Measurements from ENCODE around the gene NBEA. TPM values are rescaled to one million over a fixed set of nuclear protein-coding genes. Genes with fewer than 3 reads are reported as not detected.
A peak's percentile ranks its signal among the peaks of the same experiment; 100 is the strongest.

The NBEA gene
- total RNA-seq, 8 experiments from 2014 or later = 2.8 to 45.7 (median 31.8) TPM

DNA sequence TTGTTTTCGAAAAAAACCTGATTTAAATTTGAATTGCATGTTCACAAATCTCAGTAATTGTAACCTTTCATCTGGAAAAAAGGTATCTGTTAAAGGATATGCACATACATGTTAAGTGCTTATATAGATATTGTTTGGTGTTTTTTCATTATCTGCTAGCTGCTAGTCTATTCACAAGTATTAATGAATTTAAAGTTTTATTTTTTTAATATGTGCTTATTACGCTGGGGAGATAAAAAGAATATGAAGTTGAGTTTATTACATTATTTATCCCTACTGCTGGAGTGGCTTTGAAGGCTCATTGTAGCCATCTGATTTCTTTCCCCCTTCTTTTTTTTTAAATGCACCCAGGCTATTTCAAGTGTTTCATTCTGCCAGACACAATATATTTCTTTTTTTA is 538.3 kb downstream of the NBEA start:
- H3K4me1 ChIP-seq (replicated peaks in 1 of 2) = peaks cover 5 to 6% of the 10 kb centered on the region in 2 donors
- in situ Hi-C loops (cut with MboI; ENCODE audit: low pct_unique_long_range_greater_than_20kb in 2 of 9, low sequenced_read_pairs in 9 of 9, unreplicated experiment in 9 of 9) = loop anchor here in 1 of 9 experiments (25.0 kb wide), 1 partner anchor 268 kb away; no protein-coding TSS in a partner anchor
- 13 to 94% (median 81%) methylated on average over 2 of the region's 2 CpGs for WGBS, 10 experiments
- no peak overlapping the region for H3K4me3 ChIP-seq
- no peak for ATAC-seq (replicated peaks in 6 of 8)
- no peak overlapping the region for H3K27ac ChIP-seq

DNA sequence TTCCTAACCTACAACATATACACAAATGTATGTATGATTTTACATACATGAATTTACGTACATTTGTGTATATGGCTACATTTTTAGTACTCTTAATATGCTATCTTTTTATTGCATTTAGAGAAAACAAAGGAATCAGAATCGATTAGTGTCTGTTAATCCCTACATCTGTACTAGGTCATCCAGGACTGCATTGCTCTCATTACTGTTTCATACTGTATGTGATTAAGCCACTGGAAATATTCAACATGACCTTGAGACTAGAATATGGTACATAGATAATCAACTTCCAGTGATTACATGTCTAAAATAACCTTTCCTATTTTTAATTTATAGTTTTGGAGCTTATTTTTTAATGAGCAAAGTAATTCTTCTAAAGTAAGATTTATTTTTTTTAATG is 539.7 kb downstream of the NBEA start:
- no peak overlapping the region for H3K27ac ChIP-seq
- no peak for ATAC-seq (replicated peaks in 6 of 8)
- WGBS, 10 experiments = 33 to 100% (median 86%) methylated on average over 1 to 2 of the region's 2 CpGs
- no peak overlapping the region for H3K4me3 ChIP-seq
- in situ Hi-C loops (cut with MboI; ENCODE audit: low pct_unique_long_range_greater_than_20kb in 2 of 9, low sequenced_read_pairs in 9 of 9, unreplicated experiment in 9 of 9) = loop anchor here in 1 of 9 experiments (25.0 kb wide), 1 partner anchor 269 kb away; no protein-coding TSS in a partner anchor
- peaks cover under 1 to 6% of the 10 kb centered on the region in 2 donors for H3K4me1 ChIP-seq (replicated peaks in 1 of 2)

DNA sequence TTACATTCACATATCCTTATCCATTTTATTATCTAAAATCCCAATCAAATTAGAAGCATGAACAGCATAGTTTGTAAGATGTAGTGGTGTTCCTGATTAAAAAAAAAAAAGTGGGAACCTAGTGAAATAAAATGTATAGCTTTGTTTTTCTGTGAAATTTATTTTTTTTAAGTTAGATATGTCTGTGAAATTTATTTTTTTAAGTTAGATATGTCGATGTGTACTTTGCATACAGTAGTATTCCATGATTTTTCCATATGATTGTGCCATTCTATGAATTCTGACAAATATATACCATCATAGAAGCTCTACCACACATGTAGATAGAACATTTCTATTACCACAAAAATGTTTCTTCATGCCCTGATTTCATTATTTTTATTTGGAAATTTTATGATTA is 540.5 kb downstream of the NBEA start:
- WGBS, 10 experiments = 9 to 89% (median 75%) methylated on average over 1 of the region's 1 CpG; no CpG with 5 or more reads in 1 of the 10 experiments
- H3K4me3 ChIP-seq = no peak overlapping the region
- in situ Hi-C loops (cut with MboI; ENCODE audit: low pct_unique_long_range_greater_than_20kb in 2 of 9, low sequenced_read_pairs in 9 of 9, unreplicated experiment in 9 of 9) = loop anchor here in 1 of 9 experiments (25.0 kb wide), 1 partner anchor 270 kb away; no protein-coding TSS in a partner anchor
- H3K4me1 ChIP-seq (replicated peaks in 1 of 2) = peaks cover 0 to 6% of the 10 kb centered on the region in 2 donors
- no peak overlapping the region for H3K27ac ChIP-seq
- ATAC-seq (replicated peaks in 6 of 8) = no peak

DNA sequence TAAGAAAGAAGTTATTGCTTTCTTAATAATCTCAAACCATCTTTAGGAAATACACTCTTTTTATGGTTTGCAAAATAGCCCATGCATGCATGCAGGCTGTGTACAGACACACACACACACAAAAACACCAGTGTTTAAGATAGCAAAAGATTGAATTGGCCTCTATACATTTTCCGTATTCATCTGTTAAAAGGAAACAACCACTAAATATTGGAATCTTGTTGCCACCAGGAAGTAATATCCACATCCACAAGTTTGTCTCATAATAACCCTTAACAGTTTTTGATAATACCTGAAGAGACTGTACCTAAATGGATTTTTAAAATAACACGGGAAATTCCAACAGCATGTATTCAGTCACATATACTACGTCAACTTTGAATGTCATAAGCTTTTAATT is 541.7 kb downstream of the NBEA start:
- WGBS, 10 experiments = 44 to 100% (median 77%) methylated on average over 1 to 3 of the region's 3 CpGs; no CpG with 5 or more reads in 2 of the 10 experiments
- H3K27ac ChIP-seq = no peak overlapping the region
- ATAC-seq (replicated peaks in 6 of 8) = no peak
- in situ Hi-C loops (cut with MboI; ENCODE audit: low pct_unique_long_range_greater_than_20kb in 2 of 9, low sequenced_read_pairs in 9 of 9, unreplicated experiment in 9 of 9) = loop anchor here in 1 of 9 experiments (25.0 kb wide), 1 partner anchor 271 kb away; no protein-coding TSS in a partner anchor
- no peak overlapping the region for H3K4me3 ChIP-seq
- H3K4me1 ChIP-seq (replicated peaks in 1 of 2) = peaks cover 0 to 6% of the 10 kb centered on the region in 2 donors

DNA sequence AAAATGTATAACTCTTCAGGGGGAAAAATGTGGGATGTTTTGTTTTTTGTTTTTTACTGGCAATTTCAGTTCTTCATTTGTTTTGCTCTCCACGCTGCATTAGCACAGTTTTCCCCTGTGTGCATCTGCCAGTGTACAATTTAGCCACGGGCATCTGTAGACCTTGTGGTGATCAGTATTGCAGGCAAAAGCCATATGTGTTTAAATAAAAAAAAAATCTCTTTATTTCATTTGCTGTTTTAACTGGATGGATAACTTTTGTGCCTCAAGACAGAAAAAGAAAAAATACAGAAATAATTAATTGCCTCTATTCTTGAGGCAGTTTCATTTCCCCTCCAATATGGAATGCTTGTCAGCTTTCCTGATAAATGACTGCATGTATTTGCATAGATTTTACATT is 542.3 kb downstream of the NBEA start:
- WGBS, 10 experiments = 0 to 82% (median 76%) methylated on average over 1 to 2 of the region's 2 CpGs; no CpG with 5 or more reads in 2 of the 10 experiments
- in situ Hi-C loops (cut with MboI; ENCODE audit: low pct_unique_long_range_greater_than_20kb in 2 of 9, low sequenced_read_pairs in 9 of 9, unreplicated experiment in 9 of 9) = loop anchor here in 1 of 9 experiments (25.0 kb wide), 1 partner anchor 272 kb away; no protein-coding TSS in a partner anchor

DNA sequence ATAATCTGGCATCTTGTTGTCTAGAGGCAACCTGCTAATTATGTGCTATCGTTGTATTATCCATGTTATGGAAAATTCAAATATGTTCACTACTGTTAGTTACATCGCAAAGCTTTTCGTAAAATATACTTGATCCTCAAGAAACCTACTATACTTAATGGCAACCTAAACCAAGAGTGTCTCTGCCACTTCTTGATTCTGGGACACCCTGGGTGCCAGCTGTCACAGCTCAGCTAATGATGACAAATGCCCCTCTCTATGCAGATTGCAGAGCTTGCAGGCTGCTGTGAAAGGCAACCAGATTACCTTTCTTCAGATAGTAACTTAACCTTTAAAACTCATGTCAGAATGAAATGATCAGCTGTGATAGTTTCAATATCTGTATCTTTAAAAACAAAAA is 543.4 kb downstream of the NBEA start:
- Histone ChIP-seq H3K4me1 (replicated peaks in 1 of 2) (no peaks in the 10 kb centered on the region), H3K4me3 (no peak overlapping the region), H3K27ac (no peak overlapping the region)
- ATAC-seq (replicated peaks in 6 of 8) = no peak
- 69 to 100% (median 95%) methylated on average over 1 to 3 of the region's 3 CpGs for WGBS, 10 experiments
- in situ Hi-C loops (cut with MboI; ENCODE audit: low pct_unique_long_range_greater_than_20kb in 2 of 9, low sequenced_read_pairs in 9 of 9, unreplicated experiment in 9 of 9) = loop anchor here in 1 of 9 experiments (25.0 kb wide), 1 partner anchor 273 kb away; no protein-coding TSS in a partner anchor

More for the DNA sequence above, 542.3 kb downstream of the NBEA start:
- Histone ChIP-seq H3K27ac (no peak overlapping the region), H3K4me1 (replicated peaks in 1 of 2) (no peaks in the 10 kb centered on the region), H3K4me3 (no peak overlapping the region)
- ATAC-seq (replicated peaks in 6 of 8) = no peak

DNA sequence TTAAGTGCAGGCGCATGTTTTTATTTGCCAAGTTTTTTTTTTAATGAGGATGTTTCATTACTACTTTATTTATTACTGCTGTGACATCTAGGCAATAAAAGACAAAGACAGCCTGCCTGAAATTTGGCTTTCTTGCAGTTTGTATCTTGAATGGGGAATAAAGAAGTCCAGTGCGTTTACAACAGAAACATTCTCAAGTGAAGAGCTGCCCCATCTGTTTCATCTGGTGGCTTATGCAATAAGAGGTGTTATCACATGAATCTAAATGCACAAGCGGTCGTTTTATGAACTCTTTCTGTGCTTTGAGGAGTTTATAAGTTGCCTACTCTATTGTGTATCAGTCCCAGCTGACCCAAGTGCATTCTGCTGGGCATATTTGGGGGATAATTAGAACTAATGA is 547.0 kb downstream of the NBEA start:
- no peak overlapping the region for H3K27ac ChIP-seq
- in situ Hi-C loops (cut with MboI; ENCODE audit: low pct_unique_long_range_greater_than_20kb in 2 of 9, low sequenced_read_pairs in 9 of 9, unreplicated experiment in 9 of 9) = loop anchor here in 1 of 9 experiments (25.0 kb wide), 1 partner anchor 277 kb away; no protein-coding TSS in a partner anchor
- WGBS, 10 experiments = 33 to 71% (median 60%) methylated on average over 1 to 4 of the region's 4 CpGs; no CpG with 5 or more reads in 1 of the 10 experiments
- peak in 2 of 8 experiments; percentile 27 to 37 for ATAC-seq (replicated peaks in 6 of 8)
- H3K4me3 ChIP-seq = no peak overlapping the region
- no peaks in the 10 kb centered on the region for H3K4me1 ChIP-seq (replicated peaks in 1 of 2)

DNA sequence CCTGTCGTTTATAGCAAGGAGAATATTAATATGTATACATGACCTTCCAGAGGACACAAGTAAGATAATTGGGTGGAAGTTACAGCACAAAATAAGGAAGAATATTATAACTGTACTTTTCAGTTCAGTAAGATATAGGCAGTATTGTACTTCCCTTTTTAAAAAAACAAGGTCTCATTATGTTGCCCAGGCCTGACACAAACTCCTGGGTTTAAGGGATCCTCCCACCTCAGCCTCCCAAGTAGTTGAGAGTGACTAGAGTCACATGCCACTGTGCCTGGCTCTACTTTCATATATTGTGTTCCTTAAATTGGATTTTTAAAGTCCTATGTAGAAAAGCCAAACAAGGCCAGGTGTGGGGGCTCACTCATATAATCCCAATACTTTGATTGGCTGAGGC is 553.9 kb downstream of the NBEA start:
- 0 to 100% (median 86%) methylated on average over 1 of the region's 1 CpG; no CpG with 5 or more reads in 3 of the 10 experiments for WGBS, 10 experiments
- no peak for ATAC-seq (replicated peaks in 6 of 8)
- in situ Hi-C loops (cut with MboI; ENCODE audit: low pct_unique_long_range_greater_than_20kb in 2 of 9, low sequenced_read_pairs in 9 of 9, unreplicated experiment in 9 of 9) = loop anchor here in 1 of 9 experiments (25.0 kb wide), 1 partner anchor 284 kb away; no protein-coding TSS in a partner anchor
- H3K27ac ChIP-seq = no peak overlapping the region
- H3K4me3 ChIP-seq = no peak overlapping the region
- H3K4me1 ChIP-seq (replicated peaks in 1 of 2) = peaks cover 14 to 20% of the 10 kb centered on the region in 2 donors

DNA sequence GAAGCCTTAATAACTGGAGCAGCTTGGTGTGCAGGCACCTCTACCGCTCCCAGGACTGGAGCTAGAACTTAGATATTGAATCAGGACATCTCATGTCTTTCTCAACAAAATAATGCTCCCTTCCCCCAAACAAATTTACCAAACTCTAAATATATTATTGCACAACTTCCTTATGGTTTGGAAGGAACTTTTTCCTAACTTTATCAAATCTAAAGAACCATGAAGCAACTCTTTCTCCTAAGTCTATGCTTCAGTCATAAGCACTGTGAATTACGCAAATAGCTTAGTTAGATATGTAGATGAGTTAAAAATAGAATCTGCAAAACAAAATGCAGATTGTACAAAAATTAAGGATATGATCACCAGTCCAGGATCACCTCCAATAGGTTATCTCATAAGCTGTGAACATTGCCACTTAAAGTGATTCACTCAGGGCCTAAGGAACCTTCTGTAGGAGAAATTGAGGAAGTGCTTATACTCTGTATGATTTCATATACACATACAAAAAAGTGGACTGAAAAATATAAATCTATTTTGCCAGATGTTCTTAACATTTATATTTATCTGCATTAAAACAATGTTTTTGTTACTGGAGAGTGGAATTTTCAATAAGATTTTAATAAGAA is 554.8 kb downstream of the NBEA start:
- WGBS, 10 experiments = 88 to 100% (median 100%) methylated on average over 1 to 2 of the region's 2 CpGs
- Histone ChIP-seq H3K4me3 (no peak overlapping the region), H3K27ac (no peak overlapping the region), H3K4me1 (replicated peaks in 1 of 2) (peaks cover 17 to 20% of the 10 kb centered on the region in 2 donors)
- in situ Hi-C loops (cut with MboI; ENCODE audit: low pct_unique_long_range_greater_than_20kb in 2 of 9, low sequenced_read_pairs in 9 of 9, unreplicated experiment in 9 of 9) = loop anchor here in 1 of 9 experiments (25.0 kb wide), 1 partner anchor 285 kb away; no protein-coding TSS in a partner anchor
- no peak for ATAC-seq (replicated peaks in 6 of 8)

DNA sequence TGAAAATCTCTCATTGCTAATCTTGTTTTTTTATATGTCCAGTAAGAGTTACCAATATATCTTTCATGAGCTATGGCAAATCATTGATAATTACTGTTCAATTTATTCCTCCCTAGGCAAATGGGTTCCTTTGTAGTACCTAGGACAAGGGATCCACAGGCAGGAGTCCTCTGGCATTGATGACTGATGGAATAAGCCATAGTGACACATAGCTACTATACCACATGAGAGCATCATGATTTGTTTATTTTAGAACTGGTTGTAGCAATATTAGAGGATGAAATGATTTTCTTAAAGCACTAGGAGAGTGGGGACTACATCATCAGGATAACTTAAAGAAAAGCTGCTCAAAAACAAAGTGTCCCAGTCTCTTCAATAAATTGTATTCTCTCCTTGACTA is 556.2 kb downstream of the NBEA start:
- no peak overlapping the region for H3K4me3 ChIP-seq
- H3K4me1 ChIP-seq (replicated peaks in 1 of 2) = peaks cover 17 to 20% of the 10 kb centered on the region in 2 donors
- H3K27ac ChIP-seq = no peak overlapping the region
- ATAC-seq (replicated peaks in 6 of 8) = no peak
- in situ Hi-C loops (cut with MboI; ENCODE audit: low pct_unique_long_range_greater_than_20kb in 2 of 9, low sequenced_read_pairs in 9 of 9, unreplicated experiment in 9 of 9) = loop anchor here in 1 of 9 experiments (25.0 kb wide), 1 partner anchor 286 kb away; no protein-coding TSS in a partner anchor

DNA sequence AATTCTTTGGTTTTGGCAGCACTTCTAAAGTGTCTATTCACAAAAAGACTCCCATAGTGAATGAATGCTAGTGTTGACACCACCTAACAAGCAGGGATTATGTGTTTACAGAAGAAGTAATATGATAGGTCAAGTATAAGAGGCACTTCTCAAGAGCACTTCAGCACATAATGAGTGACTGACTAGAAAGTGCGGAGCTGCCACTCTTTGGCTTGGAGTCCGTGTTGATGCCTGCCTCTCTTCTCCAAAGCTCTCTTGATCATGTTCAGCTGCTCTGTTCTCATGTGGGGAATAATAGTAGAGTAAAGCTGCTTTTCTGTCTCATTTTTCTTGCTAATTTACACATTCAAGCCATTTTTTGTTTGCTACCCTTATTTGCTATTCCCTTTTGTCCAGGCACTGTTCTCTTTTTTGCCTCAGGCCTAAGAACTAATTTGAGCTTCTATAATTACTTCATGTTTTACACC is 557.2 kb downstream of the NBEA start:
- Histone ChIP-seq H3K4me3 (no peak overlapping the region), H3K4me1 (replicated peaks in 1 of 2) (peaks cover 17 to 20% of the 10 kb centered on the region in 2 donors), H3K27ac (no peak overlapping the region)
- peak in 2 of 8 experiments; percentile 6 to 45 for ATAC-seq (replicated peaks in 6 of 8)
- in situ Hi-C loops (cut with MboI; ENCODE audit: low pct_unique_long_range_greater_than_20kb in 2 of 9, low sequenced_read_pairs in 9 of 9, unreplicated experiment in 9 of 9) = loop anchor here in 1 of 9 experiments (25.0 kb wide), 1 partner anchor 287 kb away; no protein-coding TSS in a partner anchor
- WGBS, 10 experiments = 29 to 83% (median 65%) methylated on average over 1 to 2 of the region's 2 CpGs; no CpG with 5 or more reads in 4 of the 10 experiments

DNA sequence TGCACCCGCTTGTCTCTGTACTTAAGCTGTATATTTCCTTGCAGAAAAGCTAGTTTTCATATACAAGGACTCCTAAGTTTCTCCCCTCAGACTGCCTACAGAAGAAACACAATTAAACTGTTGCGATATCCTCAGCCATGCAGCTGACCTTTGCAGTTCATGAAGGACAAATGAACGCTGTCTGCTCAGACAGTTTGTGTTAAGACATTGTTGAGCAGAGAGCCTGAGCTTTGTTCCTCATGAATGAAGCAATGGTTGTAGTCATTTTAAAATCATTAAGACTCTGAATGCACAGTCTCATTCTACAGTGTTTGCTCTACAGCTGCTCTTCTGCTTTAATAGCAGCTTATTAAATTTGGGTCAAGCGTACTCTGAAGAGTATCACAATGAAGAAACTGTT is 557.6 kb downstream of the NBEA start:
- in situ Hi-C loops (cut with MboI; ENCODE audit: low pct_unique_long_range_greater_than_20kb in 2 of 9, low sequenced_read_pairs in 9 of 9, unreplicated experiment in 9 of 9) = loop anchor here in 1 of 9 experiments (25.0 kb wide), 1 partner anchor 287 kb away; no protein-coding TSS in a partner anchor
- H3K27ac ChIP-seq = no peak overlapping the region
- WGBS, 10 experiments = 8 to 87% (median 54%) methylated on average over 1 to 4 of the region's 4 CpGs
- no peak overlapping the region for H3K4me3 ChIP-seq
- H3K4me1 ChIP-seq (replicated peaks in 1 of 2) = peaks cover 17 to 20% of the 10 kb centered on the region in 2 donors
- peak in 5 of 8 experiments; percentile 82 to 87 (median 85) for ATAC-seq (replicated peaks in 6 of 8)

DNA sequence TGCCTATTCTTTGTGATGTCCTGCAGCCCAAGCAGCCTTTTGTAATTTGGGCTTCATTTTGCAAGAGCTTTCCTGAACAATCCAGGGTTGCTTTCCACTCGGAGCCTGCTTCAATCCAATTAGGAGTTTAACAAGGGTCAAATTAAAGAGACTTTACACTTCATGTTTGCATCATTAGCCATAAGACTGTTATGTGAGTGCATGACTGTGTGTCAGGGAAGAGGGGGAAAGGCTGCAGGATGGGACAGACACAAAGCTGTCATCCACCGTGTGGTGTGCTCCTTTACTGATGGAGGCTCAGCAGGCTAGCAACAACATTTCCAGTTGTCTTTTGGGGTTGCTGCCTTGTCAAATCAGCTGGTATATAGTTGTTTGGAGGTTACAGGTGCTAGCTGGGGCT is 558.1 kb downstream of the NBEA start:
- in situ Hi-C loops (cut with MboI; ENCODE audit: low pct_unique_long_range_greater_than_20kb in 2 of 9, low sequenced_read_pairs in 9 of 9, unreplicated experiment in 9 of 9) = no loop called here
- H3K27ac ChIP-seq = no peak overlapping the region
- ATAC-seq (replicated peaks in 6 of 8) = peak in 5 of 8 experiments; percentile 32 to 58 (median 45)
- 0 to 100% (median 59%) methylated on average over 1 to 2 of the region's 2 CpGs; no CpG with 5 or more reads in 4 of the 10 experiments for whole genome bisulfite sequencing, 10 experiments
- no peak overlapping the region for H3K4me3 ChIP-seq
- peaks cover 17 to 20% of the 10 kb centered on the region in 2 donors for H3K4me1 ChIP-seq (replicated peaks in 1 of 2)

All from motor neuron (in vitro differentiated cells).